SKM-1 treated with dmso at 0.1 percent for 144 hours (cell line): ENCODE results near the gene ZNF772.

Experiments used
- DNase-seq: peaks from one replicate; lab custom pipeline; 2025; ENCODE audit not compliant: unreplicated experiment; lab: John Stamatoyannopoulos, UW

The ZNF772 gene

DNA sequence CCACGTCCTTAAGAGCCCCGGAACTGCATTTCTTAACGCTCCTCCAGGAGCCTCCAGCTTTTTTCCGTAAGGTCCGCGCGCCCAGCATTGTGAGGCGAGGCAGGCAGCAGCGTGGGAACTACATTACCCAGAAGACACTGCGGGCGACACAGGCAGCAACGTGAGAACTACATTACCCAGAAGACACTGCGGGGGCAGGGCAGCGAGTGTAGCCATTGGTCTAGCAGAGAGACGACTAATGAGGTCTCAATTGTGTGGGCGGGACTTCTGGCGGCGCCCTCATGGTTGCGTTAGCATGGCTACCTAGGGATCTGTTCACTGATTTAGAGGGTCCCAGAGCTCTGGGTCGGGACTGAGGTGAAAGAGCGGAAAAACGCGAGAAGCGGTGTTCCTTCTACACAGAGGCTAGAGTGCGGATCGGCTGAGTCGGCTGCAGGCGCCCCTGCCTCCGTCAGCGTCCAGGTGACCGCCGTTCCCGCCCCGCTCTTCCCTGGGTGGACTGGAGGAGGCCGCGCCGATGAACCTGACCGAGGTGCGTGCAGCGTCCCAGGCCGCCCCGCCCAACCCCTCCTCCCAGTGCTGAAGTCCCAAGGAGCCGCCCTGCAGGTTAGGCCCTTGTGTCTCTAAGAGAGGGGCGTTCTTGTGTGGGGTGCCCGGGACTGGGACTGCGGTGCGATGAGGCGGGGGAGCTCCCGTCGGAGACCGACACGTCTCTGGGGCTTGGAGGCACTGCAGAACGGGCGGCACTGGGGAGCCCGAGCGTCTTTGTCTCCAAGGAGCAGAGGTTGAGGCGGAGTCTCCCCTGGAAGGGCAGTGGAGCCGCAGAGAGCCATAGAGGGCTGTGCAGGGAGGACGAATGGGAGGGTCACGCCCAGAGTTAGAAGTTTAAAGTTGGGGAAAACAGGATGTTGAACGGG lies 42.0 kb downstream of the ZNF772 start, which contains the start of gene ZNF749:
TSS of gene ZNF749 (plus strand) at position 264 of the 917 bp plus-strand sequence. CDS start at position 518, 254 bp downstream.
- peak; percentile 80 for DNase-seq

DNA sequence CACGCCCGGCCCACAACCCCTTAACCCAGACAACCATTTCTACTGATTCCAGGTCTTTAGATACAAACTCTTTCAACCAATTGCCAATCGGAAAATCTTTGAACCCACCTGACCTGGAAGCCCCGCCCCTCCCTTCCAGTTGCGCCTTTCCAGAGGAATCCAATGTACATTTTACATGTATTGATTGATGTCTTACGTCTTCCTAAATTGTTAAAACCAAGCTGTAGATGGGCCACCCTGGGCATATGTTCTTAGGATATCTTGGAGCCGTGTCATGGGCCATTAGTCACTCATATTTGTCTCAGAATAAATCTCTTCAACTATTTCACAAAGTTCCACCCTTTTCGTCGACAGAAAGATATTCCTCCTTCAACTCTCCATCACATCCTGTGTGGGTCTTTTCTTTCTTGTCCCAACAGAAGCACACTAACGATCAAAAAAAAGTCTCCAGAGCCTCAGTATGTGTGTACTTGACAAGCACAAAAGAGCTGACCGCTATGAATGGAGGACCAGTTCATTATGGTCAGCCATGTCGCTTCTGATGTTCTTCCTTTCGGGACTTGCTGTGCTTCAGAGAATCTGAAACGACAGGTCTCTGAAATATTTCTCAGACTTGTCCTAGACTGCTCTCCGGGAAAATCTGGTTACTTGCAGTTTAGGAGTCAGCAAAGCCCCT lies 42.8 kb downstream of the ZNF772 start:
- DNase-seq, result no peak

GRCh38 chr19:57421037-57421436 lies 56.3 kb downstream of the ZNF772 start:
- DNase-seq, result no peak

DNA sequence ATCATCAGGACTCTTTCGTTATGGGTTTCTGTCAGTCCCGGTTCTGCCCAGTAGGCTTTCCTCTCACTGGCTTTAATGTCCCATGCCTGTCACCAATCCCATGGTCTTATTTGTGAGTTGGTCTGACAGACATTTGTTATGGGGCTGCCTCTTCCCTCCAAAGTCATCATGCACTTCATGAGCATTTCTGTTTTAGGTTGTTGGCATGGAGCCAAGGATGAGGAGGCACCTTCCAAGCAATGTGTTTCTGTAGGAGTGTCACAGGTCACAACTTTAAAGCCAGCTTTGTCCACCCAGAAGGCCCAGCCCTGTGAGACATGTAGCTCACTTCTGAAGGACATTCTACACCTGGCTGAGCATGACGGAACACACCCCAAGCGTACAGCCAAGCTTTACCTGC lies 57.9 kb downstream of the ZNF772 start:
- DNase-seq, result no peak
